A375 (cell line): ENCODE results near the gene PLA2G4B. TPM values are rescaled to one million over a fixed set of nuclear protein-coding genes. Genes with fewer than 3 reads are reported as not detected.

Experiments used
- small RNA-seq: library from RNA; depleted of rRNA; stranded (forward); fragments of <200 nt; gene quantifications from one replicate; pipeline ENCODE3, GENCODE V24; 2014
- total RNA-seq: library from RNA; depleted of rRNA; stranded (reverse); fragments of >200 nt; shearing (Covaris generic); gene quantifications from 2 replicates; pipeline ENCODE4 v1.2.3, GENCODE V29; 2014; rRNA removed

PLA2G4B gene
- 4.4 and 5.4 TPM in 2 replicates for total RNA-seq

DNA sequence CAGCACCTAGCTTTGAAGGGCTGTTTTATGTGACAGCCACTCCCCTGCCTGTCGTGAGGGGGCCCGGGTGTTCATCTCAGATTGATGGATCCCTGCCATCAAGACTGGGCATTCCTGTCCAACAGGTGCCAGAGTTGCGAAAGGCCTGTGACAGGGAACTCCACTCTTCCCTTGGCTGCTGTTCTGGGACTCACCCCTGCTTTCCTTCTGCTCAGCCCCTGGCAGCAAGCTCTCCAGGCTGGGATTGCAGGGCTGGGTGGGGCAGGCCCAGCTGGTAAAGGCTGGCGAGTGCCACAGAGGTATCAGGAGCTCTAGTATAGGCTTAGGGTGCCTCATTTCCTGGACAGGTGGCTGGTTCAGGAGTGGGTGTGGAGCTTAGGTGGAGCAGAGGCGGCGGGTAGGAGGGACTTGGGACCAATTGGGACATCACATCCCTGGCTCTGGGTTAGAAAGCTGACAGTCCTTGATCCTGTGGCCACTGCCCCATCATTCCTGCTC is at the start of gene PLA2G4B:
TSS of gene PLA2G4B (plus strand) at position 448 of the 498 bp plus-strand sequence. CDS start 67 bp downstream, outside the sequence.

GRCh38 chr15:41827880-41828806 is 10.5 kb upstream of the PLA2G4B start, which contains the start of gene JMJD7:
JMJD7 (plus strand) TSS chr15:41828092; CDS start chr15:41828125, 33 bp downstream.

GRCh38 chr15:41893422-41894250 is 55.0 kb downstream of the PLA2G4B start, which contains the start of gene SPTBN5:
SPTBN5 (minus strand) TSS chr15:41894053; CDS start chr15:41893497, 556 bp downstream.

Small RNA genes within 50 kb of the gene (small RNA-seq; reads per million reads assigned to genes)
- gene JMJD7-PLA2G4B (not detected), gene MIR4310 (not detected), gene RNA5SP393 (not detected)

Other genes starting within 250 kb of the PLA2G4B start
- 14.1 and 21.2 TPM in 2 replicates for gene MGA, start 178.4 kb upstream of the PLA2G4B start, total RNA-seq
- gene MAPKBP1, start 64.4 kb upstream of the PLA2G4B start, total RNA-seq, result 22.1 and 23.2 TPM in 2 replicates
- 9.4 and 9.9 TPM in 2 replicates for gene JMJD7, start 10.8 kb upstream of the PLA2G4B start, total RNA-seq
- 2.1 and 2.3 TPM in 2 replicates for gene SPTBN5, start 55.2 kb downstream of the PLA2G4B start, total RNA-seq
- gene EHD4, start 133.7 kb downstream of the PLA2G4B start, total RNA-seq, result 41.8 and 48.1 TPM in 2 replicates
- gene PLA2G4E, start 182.2 kb downstream of the PLA2G4B start, total RNA-seq, result not detected in 2 replicates